NCI-H187 treated with DMSO at 0.1 percent for 48 hours (cell line): ENCODE results near the gene SAGE1.
"Not testable (repeated sequence)": the region's sequence is repeated elsewhere in the genome, so short reads cannot be mapped to it uniquely, and the experiment has no call there.

ENCODE experiments used
- DNase-seq: peaks from one replicate; lab custom pipeline; 2025; lab: John Stamatoyannopoulos, UW

The SAGE1 gene, protein sequence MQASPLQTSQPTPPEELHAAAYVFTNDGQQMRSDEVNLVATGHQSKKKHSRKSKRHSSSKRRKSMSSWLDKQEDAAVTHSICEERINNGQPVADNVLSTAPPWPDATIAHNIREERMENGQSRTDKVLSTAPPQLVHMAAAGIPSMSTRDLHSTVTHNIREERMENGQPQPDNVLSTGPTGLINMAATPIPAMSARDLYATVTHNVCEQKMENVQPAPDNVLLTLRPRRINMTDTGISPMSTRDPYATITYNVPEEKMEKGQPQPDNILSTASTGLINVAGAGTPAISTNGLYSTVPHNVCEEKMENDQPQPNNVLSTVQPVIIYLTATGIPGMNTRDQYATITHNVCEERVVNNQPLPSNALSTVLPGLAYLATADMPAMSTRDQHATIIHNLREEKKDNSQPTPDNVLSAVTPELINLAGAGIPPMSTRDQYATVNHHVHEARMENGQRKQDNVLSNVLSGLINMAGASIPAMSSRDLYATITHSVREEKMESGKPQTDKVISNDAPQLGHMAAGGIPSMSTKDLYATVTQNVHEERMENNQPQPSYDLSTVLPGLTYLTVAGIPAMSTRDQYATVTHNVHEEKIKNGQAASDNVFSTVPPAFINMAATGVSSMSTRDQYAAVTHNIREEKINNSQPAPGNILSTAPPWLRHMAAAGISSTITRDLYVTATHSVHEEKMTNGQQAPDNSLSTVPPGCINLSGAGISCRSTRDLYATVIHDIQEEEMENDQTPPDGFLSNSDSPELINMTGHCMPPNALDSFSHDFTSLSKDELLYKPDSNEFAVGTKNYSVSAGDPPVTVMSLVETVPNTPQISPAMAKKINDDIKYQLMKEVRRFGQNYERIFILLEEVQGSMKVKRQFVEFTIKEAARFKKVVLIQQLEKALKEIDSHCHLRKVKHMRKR

DNA sequence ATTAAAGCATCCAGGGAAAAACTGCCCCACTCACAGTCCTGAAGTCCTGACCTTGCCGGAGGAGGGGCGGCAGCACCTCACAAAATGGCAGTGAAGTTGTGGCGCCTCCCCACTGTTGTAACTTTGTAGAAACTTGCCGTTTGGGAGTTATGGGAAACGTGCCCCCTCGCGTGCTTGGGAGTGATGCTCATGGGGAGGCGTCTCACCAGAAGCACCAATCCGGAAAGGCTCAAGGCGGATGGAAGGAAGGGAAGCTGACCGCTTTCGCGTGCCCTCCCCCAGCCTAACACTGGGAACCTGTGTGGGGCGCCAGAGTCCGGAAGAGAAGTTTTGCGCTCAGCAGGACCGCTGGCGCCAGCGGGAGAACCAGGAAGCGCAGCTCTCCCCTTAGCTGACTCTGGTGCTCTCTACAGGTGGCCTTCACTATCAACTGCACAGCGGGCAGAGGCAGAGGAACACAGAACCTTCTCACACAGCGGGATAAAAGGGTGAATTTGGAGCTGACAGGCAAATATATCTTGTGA is at the start of gene SAGE1, which contains the start of gene CT45A10:
Gene SAGE1 (plus strand): TSS at position 423 of the 524 bp plus-strand sequence. CDS start 2,527 bp downstream, outside the sequence.
Gene CT45A10 (minus strand): TSS at position 151 of the 524 bp plus-strand sequence. CDS start 8,100 bp downstream, outside the sequence.
- DNase-seq = no peak

- not testable (repeated sequence) for DNase-seq
These were observed 39.1 kb upstream of the SAGE1 start, which contains the start of gene CT45A8 for GRCh38 chrX:135854438-135854837. Gene CT45A8, minus strand, starts transcription at chrX:135854538. Its CDS starts 3,755 bp downstream, at chrX:135850783.

DNA sequence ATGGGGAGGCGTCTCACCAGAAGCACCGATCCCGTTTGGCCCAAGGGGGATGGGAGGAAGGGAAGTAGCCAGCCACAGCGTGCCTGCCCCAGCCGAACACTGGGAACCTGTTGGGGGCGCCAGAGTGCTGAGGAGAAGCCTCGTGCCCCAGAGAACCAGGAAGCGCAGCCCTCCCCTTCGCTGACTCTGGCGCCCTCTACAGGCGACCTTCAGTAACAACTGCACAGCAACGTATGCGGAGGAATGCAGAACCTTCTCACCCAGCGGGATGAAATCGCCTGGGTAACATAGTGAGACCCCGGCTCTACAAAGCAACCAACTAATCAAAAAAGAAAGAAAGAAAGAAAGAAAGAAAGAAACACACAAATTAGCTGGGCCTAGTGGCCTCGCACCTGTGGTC is 21.8 kb upstream of the SAGE1 start, which contains the start of gene CT45A9:
Gene CT45A9 (minus strand): TSS at position 101 of the 400 bp plus-strand sequence. CDS start 3,751 bp downstream, outside the sequence.
- not testable (repeated sequence) for DNase-seq

DNA sequence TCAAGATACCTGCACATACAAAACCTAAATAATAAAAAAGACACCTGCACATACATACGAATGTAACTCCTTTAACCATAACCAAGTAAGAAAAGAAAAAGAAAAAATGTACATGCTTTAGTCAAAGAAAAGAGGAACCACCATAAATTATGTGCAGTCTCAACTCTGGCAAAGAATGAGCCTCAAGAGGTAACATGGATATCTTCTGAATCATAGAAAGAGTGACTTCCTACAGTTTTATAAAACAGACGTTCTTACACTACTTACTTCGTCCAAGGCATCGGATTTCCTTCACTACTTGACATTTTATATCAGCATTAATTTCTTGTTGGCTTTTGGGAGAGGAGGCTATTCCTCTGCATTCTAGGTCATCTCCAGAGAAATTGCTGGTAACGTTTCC is 10.8 kb upstream of the SAGE1 start:
- not testable (repeated sequence) for DNase-seq

GRCh38 chrX:135888230-135888629 is 5.3 kb upstream of the SAGE1 start:
- not testable (repeated sequence) for DNase-seq

- not testable (repeated sequence) for DNase-seq
These were observed 4.5 kb upstream of the SAGE1 start for GRCh38 chrX:135888976-135889375.

GRCh38 chrX:135890087-135890585 is 3.4 kb upstream of the SAGE1 start:
- no peak for DNase-seq

GRCh38 chrX:135892781-135893180 is 735 bp upstream of the SAGE1 start:
- DNase-seq = no peak

DNA sequence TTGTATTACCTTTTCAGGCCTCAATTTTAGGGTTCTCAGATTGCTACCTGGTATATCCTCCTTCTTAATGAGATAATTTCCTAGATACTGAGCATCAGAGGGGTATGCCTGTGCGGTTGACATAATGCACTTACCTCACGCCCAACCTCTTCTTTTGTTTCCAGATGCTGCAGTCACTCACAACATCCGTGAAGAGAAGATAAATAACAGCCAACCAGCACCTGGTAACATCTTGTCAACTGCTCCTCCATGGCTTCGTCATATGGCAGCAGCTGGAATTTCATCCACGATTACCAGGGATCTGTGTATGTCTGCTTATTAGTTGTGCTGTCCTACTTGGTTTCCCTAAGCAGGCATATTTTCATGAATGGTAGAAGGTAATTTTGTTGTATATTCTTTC is 16.7 kb downstream of the SAGE1 start:
- DNase-seq = no peak

DNA sequence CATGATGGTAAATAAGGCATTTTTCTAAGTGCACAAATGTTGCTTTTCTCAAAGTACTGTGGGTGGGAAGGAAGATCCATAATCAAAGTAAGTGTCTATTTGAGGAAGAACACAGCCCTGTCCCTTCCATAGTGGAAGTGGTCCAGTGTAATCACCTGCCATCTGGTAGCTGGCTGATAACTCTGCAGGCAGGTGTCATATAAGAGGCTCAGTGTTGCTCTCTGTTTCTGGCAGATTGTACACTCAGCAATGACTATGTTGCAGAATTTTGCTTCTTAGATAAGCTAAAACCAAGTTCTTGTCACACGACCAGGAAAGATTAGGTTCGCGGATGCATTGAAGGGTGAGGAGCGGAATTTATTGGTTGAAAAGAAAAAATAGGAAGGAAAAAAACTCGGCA is 20.9 kb downstream of the SAGE1 start:
- DNase-seq = no peak

DNA sequence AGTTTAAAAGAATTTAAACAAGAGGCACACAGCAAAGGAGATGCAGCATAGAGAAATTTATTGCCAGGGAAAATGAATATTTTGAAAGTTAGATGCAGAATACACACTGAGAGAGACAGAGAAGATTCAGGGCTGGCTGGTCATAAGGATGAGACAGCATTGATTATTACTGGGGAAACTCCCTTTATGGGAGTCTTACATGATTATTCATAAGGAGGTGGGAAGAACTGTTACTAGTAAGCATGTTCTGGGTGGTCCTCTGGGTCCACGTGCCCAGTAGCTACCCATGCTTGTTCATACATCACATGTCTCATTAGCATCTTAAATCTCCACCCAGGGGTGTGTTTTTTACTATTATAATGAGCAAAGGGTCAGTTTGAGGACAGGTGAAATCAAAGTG is 27.0 kb downstream of the SAGE1 start:
- DNase-seq = not testable (repeated sequence)

DNA sequence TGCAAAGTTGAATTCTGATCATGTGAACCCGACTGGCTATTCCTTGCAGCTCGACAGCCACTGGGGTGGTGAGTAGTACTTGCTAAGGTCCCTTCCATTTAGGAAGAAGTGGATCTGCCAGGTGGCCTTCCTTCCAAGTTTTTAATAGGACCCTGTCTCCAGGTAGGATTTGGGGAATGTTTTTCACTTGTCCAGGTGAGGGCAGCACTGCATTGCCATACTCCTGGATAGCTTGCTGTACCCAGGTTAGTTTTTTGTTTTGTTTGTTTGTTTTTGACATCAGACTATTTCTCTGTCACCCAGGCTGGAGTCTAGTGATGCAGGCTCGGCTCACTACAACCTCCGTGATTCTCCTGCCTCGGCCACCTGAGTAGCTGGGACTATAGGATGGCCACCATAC is 29.8 kb downstream of the SAGE1 start:
- no peak for DNase-seq

DNA sequence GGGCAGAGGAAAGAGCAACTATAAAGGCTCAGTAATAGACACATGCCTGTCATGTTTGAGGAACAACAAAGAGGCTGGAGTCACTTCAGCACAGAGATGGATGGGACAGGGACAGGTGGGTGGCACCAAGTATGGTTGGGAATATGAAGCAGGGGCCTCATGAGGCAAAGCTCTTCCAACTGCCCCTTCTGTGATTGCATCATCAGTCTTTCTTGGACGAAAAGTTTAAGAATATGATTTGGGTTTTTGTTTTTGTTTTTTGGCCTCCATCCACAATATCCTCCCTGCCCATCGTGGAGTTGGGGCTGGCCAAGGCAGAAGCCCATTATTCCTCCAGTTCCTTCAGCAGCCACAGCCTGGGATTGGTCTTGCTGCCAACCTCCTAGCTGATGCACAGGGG is 34.4 kb downstream of the SAGE1 start:
- no peak for DNase-seq

DNA sequence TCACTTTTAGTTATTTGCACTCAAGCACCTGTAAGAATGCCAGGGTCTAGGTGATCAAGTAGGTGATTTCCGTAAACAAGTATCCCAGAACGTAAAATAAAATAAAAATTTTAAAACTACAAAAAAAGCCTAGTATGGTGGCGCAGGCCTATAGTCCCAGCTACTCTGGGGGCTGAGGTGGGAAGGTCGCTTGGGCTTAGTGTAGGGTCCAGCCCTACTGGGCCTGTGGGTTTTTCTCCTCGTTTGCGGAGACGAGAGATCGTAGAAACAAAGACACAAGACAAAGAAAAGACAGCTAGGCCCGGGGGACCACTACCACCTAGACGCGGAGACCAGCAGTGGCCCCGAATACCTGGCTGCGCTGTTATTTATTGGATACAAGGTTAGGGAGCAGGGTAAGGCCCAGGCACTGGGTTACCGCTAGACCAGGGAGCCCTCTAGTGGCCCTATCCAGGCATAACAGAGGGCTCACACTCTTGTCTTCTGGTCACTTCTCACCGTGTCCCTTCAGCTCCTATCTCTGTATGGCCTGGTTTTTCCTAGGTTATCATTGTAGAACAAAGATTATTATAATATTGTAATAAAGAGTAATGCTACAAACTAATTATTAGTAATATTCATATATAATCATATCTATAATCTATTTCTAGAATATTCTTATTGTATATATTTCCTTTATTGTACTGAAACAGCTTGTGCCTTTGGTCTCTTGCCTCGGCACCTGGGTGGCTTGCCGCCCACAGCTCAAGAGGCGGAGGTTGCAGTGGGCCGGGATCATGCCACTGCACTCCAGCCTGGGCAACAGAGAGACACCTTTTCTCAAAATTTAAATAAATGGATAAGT is 38.4 kb downstream of the SAGE1 start:
- DNase-seq = no peak

DNA sequence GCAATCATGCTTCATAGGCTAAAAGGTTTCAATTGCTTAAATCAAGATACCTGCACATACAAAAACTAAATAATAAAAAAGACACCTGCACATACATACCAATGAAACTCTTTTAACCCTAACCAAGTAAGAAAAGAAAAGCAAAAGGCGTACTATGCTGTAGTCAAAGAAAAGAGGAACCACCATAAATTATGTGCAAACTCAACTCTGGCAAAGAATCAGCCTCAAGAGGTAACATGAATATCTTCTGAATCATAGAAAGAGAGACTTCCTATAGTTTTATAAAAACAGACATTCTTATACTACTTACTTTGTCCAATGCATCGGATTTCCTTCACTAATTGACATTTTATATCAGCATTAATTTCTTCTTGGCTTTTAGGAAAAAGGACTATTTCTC is 51.0 kb downstream of the SAGE1 start:
- DNase-seq = no peak

- no peak for DNase-seq
These were observed 57.8 kb downstream of the SAGE1 start for GRCh38 chrX:135951291-135951690.
